OCI-LY7 (cell line): ENCODE measurements around the gene ELMOD3.

ENCODE experiments used
- EZH2phosphoT487 ChIP-seq: fragments of 200-600 bp; sonication (generic); IDR thresholded peaks from 2 replicates; pipeline ENCODE4 v1.6.1; 2018; ENCODE audit warnings: low read depth, borderline replicate concordance, mild to moderate bottlenecking, mixed run types, antibody characterized with exemption, low read length, moderate library complexity, mixed read lengths
- TF ChIP-seq, protein P1 (sequence below): fragments of 200-600 bp; sonication (generic); conservative IDR thresholded peaks from 2 replicates; pipeline ENCODE4 v1.5.1; 2014; ENCODE audit warnings: mild to moderate bottlenecking, antibody characterized with exemption, low read length, moderate library complexity, mixed read lengths

DNA sequence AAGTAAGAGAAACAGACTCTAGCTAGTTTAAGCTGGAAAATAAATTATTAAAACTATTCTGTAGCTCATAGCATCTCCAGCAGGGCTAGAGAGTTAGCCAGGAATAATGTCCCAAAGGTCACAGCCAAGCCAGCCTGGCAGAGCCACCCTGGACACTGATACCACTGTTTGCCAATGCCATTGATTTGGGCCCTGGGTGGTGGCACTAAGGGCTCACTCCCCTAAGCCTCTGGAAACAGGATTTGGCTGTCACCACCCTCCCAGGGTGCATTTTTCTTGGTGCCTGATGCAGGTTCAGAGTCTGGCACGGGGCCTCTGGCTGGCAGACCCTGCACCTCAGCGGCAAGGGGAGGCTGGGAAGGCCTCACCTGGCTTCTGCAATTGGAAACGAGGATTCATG, 71.0 kb downstream of the ELMOD3 start:
- TF ChIP-seq, protein P1, sequence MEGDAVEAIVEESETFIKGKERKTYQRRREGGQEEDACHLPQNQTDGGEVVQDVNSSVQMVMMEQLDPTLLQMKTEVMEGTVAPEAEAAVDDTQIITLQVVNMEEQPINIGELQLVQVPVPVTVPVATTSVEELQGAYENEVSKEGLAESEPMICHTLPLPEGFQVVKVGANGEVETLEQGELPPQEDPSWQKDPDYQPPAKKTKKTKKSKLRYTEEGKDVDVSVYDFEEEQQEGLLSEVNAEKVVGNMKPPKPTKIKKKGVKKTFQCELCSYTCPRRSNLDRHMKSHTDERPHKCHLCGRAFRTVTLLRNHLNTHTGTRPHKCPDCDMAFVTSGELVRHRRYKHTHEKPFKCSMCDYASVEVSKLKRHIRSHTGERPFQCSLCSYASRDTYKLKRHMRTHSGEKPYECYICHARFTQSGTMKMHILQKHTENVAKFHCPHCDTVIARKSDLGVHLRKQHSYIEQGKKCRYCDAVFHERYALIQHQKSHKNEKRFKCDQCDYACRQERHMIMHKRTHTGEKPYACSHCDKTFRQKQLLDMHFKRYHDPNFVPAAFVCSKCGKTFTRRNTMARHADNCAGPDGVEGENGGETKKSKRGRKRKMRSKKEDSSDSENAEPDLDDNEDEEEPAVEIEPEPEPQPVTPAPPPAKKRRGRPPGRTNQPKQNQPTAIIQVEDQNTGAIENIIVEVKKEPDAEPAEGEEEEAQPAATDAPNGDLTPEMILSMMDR: no peak
- TF ChIP-seq EZH2phosphoT487: no peak
